Stimulated activated CD8-positive, alpha-beta memory T cell treated with anti-CD3 and anti-CD28 coated beads, Interleukin-7, amount 100 ng/mL, for 48 hours (primary cell): ENCODE results near the gene CILP.
A peak's percentile ranks its signal among the peaks of the same experiment; 100 is the strongest.
"Not testable (repeated sequence)": the region's sequence is repeated elsewhere in the genome, so short reads cannot be mapped to it uniquely, and the experiment has no call there.

Experiments
- DNase-seq, 2 donors: peaks; one replicate each; pipeline ENCODE4 v3.0.0-alpha.2; 2020; ENCODE audit warnings: low read depth in 1 of 2; ENCODE audit errors: extremely low read depth in 1 of 2

The CILP gene

GRCh38 chr15:65226901-65227300 is 15.6 kb upstream of the CILP start:
- DNase-seq, result not testable (repeated sequence)

- DNase-seq, result no peak
Measured at GRCh38 chr15:65226221-65226620, 14.9 kb upstream of the CILP start.

GRCh38 chr15:65223996-65224395 is 12.7 kb upstream of the CILP start:
- DNase-seq, result no peak

- DNase-seq, result no peak
Measured at GRCh38 chr15:65222891-65223290, 11.6 kb upstream of the CILP start.

- no peak for DNase-seq
Measured at GRCh38 chr15:65221697-65222096, 10.4 kb upstream of the CILP start.

GRCh38 chr15:65219137-65219536 is 7.9 kb upstream of the CILP start:
- DNase-seq, result no peak

- no peak for DNase-seq
Measured at GRCh38 chr15:65217526-65218482, 6.5 kb upstream of the CILP start.

GRCh38 chr15:65215496-65215895 is 4.2 kb upstream of the CILP start:
- DNase-seq, result no peak

- DNase-seq, result no peak
Measured at GRCh38 chr15:65214010-65214409, 2.7 kb upstream of the CILP start.

GRCh38 chr15:65213241-65213640 is 2.0 kb upstream of the CILP start:
- DNase-seq, result no peak

GRCh38 chr15:65212097-65212496 is 824 bp upstream of the CILP start:
- peak in 1 of 2 donors; percentile 37 for DNase-seq

GRCh38 chr15:65211482-65211982 is 259 bp upstream of the CILP start:
- no peak for DNase-seq

GRCh38 chr15:65209701-65210643 is 1.3 kb downstream of the CILP start:
- DNase-seq, result no peak

GRCh38 chr15:65208647-65209046 is 2.6 kb downstream of the CILP start:
- DNase-seq, result no peak

GRCh38 chr15:65207280-65207840 is 3.9 kb downstream of the CILP start:
- no peak for DNase-seq

GRCh38 chr15:65206750-65207149 is 4.5 kb downstream of the CILP start:
- DNase-seq, result no peak

- no peak for DNase-seq
Measured at GRCh38 chr15:65204931-65205660, 6.2 kb downstream of the CILP start.

- no peak for DNase-seq
Measured at GRCh38 chr15:65204236-65204930, 6.9 kb downstream of the CILP start.

- DNase-seq, result no peak
Measured at GRCh38 chr15:65201918-65202317, 9.4 kb downstream of the CILP start.

- DNase-seq, result no peak
Measured at GRCh38 chr15:65198571-65198970, 12.7 kb downstream of the CILP start.
